Spleen (tissue), 7 donors: ENCODE measurements around the gene DDRGK1.
"Not testable (repeated sequence)": the region's sequence is repeated elsewhere in the genome, so short reads cannot be mapped to it uniquely, and the experiment has no call there.

Experiments used
- CTCF ChIP-seq, 11 experiments: fragments of 200-600 bp in 7 of 11; fragments of 450-650 bp in 4 of 11; sonication (generic) in 4 of 11; IDR thresholded peaks in 8 of 11; conservative IDR thresholded peaks in 3 of 11; 1 replicate in 7 of 11; 2 replicates in 4 of 11; pipeline versions ENCODE4 v1.4.0 to v1.8.0; 2016 to 2021; ENCODE audit warnings: antibody characterized with exemption in 11 of 11, inconsistent platforms in 4 of 11, mild to moderate bottlenecking in 1 of 11
- POLR2A ChIP-seq, 3 donors: fragments of 450-650 bp; IDR thresholded peaks; one replicate each; pipeline ENCODE4 v1.5.1; 2017; ENCODE audit warnings: antibody characterized with exemption in 3 of 3, mild to moderate bottlenecking in 1 of 3
- donor health status: DM: no; HTN: no; CAD: no; lungs with moderate emphysema.
- donor health status: DM: no; HTN: no; CAD: no.
- donor health status: DM: no; HTN: no; CAD: no.

- not testable (repeated sequence) for TF ChIP-seq CTCF (IDR thresholded peaks at IDR 0.05 in 8 of 11, conservative IDR thresholded peaks at IDR 0.05 in 3 of 11); POLR2A (IDR thresholded peaks at IDR 0.05)
Measured at GRCh38 chr20:3215359-3215917, 11.0 kb upstream of the DDRGK1 start.
